ENCODE data around the gene TRAPPC6A.

DNA sequence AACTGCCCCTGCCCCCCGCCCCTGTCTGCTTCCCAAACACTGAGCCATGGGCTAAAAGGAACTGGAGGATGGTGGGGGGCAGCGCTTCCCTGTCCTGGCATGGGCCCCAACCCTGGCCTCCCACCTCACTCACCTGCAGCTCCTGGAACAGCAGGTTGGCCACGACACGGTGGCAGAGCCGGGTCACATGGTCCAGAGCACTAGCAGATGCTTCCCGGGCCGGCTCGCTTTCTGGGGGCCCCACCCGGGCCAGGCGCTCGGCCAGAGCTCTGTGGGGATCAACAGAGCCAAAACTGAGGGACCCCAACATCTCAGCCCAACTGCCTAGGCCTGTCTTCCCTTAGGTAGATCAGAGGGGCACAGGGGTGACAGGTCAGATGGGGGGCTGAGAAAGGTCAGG, 46.6 kb upstream of the TRAPPC6A start:
- TF ChIP-seq, protein P1, sequence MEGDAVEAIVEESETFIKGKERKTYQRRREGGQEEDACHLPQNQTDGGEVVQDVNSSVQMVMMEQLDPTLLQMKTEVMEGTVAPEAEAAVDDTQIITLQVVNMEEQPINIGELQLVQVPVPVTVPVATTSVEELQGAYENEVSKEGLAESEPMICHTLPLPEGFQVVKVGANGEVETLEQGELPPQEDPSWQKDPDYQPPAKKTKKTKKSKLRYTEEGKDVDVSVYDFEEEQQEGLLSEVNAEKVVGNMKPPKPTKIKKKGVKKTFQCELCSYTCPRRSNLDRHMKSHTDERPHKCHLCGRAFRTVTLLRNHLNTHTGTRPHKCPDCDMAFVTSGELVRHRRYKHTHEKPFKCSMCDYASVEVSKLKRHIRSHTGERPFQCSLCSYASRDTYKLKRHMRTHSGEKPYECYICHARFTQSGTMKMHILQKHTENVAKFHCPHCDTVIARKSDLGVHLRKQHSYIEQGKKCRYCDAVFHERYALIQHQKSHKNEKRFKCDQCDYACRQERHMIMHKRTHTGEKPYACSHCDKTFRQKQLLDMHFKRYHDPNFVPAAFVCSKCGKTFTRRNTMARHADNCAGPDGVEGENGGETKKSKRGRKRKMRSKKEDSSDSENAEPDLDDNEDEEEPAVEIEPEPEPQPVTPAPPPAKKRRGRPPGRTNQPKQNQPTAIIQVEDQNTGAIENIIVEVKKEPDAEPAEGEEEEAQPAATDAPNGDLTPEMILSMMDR (IDR thresholded peaks at IDR 0.05), result no peak
- no peak for TF ChIP-seq POLR2AphosphoS5 (IDR thresholded peaks at IDR 0.05)
- no peak for TF ChIP-seq EP300 (IDR thresholded peaks at IDR 0.05)

Measured in suprapubic skin (tissue), 4 donors.